MCF 10A (cell line): ENCODE data around the gene TMEM229B. TPM values are rescaled to one million over a fixed set of nuclear protein-coding genes. Genes with fewer than 3 reads are reported as not detected.

Experiments
- BruUV-seq: library from RNA; stranded (reverse); fragments of 400-500 nt; replicated peaks from 2 replicates; lab custom pipeline; 2021; lab: Mats Ljungman, UMichigan
- CTCF ChIA-PET: fragments of 300-600 bp; sonication (Branson Sonifier 250); formaldehyde crosslinking; extraction: SDS; loops from one replicate; lab custom pipeline; 2021; ENCODE audit warnings: antibody characterized with exemption, inconsistent platforms; lab: Yijun Ruan, JAX
- POLR2A ChIA-PET: fragments of 300-600, 350-650 bp; sonication (Branson Sonifier 250); formaldehyde crosslinking; extraction: SDS; loops from one replicate; lab custom pipeline; 2020; ENCODE audit warnings: antibody characterized with exemption, inconsistent platforms; lab: Yijun Ruan, JAX
- DNase-seq: peaks from one replicate; pipeline ENCODE4 v3.0.0-alpha.2; 2018; ENCODE audit not compliant: unreplicated experiment
- H3K27ac Mint-ChIP-seq: one replicate; pipeline ENCODE4 v1.8.0; 2022; ENCODE audit warnings: mild to moderate bottlenecking, low read depth, mixed read lengths; ENCODE audit not compliant: unreplicated experiment
- H3K27me3 Mint-ChIP-seq: one replicate; pipeline ENCODE4 v1.8.0; 2022; ENCODE audit warnings: mixed read lengths; ENCODE audit not compliant: insufficient read depth, unreplicated experiment
- H3K36me3 Mint-ChIP-seq: one replicate; pipeline ENCODE4 v1.8.0; 2022; ENCODE audit warnings: mild to moderate bottlenecking, moderate library complexity, mixed read lengths; ENCODE audit not compliant: insufficient read depth, unreplicated experiment
- H3K4me1 Mint-ChIP-seq: one replicate; pipeline ENCODE4 v1.8.0; 2022; ENCODE audit warnings: mixed read lengths; ENCODE audit not compliant: insufficient read depth, unreplicated experiment
- H3K4me3 Mint-ChIP-seq: one replicate; pipeline ENCODE4 v1.8.0; 2022; ENCODE audit warnings: mild to moderate bottlenecking, moderate library complexity, mixed read lengths; ENCODE audit not compliant: unreplicated experiment
- H3K9me3 Mint-ChIP-seq: one replicate; pipeline ENCODE4 v1.8.0; 2022; ENCODE audit warnings: mixed read lengths; ENCODE audit not compliant: unreplicated experiment
- CTCF ChIP-seq: fragments of 200-600 bp; IDR thresholded peaks from one replicate; pipeline ENCODE4 v1.8.0; 2022; ENCODE audit warnings: antibody characterized with exemption, mild to moderate bottlenecking; ENCODE audit not compliant: unreplicated experiment
- intact Hi-C: fragments of 100-400 bp; cut with micrococcal nuclease; formaldehyde crosslinking; loops from 2 replicates; pipeline ENCODE4 v1.14.1; 2022
- total RNA-seq: library from RNA; stranded (reverse); gene quantifications from 2 replicates; pipeline ENCODE4 v1.2.3, GENCODE V29; 2022

The TMEM229B gene
- total RNA-seq, 1 experiment from 2014 or later = 0.37 TPM

GRCh38 chr14:67514203-67514607 is 25.7 kb upstream of the TMEM229B start:
- ChIA-PET POLR2A (interaction anchor here (1.2 kb wide), 2 partner anchors 11 to 19 kb away, joined by 3 to 4 read pairs; partner anchors contain the start of gene PLEKHH1), CTCF (interaction anchor here (1.0 to 7.6 kb wide), 4 partner anchors 12 to 70 kb away, joined by 3 to 63 read pairs (median 4); no protein-coding TSS in a partner anchor)
- no peak overlapping the region for H3K27ac Mint-ChIP-seq
- H3K36me3 Mint-ChIP-seq = peaks cover 7% of the 10 kb centered on the region
- H3K27me3 Mint-ChIP-seq = peaks cover 23% of the 10 kb centered on the region
- H3K4me1 Mint-ChIP-seq = no peaks in the 10 kb centered on the region
- TF ChIP-seq CTCF = no peak
- intact Hi-C loops = no loop called here
- H3K4me3 Mint-ChIP-seq = peak overlapping the region; percentile 76
- no TSS peak for BruUV-seq
- no peak for DNase-seq
- H3K9me3 Mint-ChIP-seq = no peaks in the 10 kb centered on the region

GRCh38 chr14:67513631-67514108 is 25.1 kb upstream of the TMEM229B start:
- BruUV-seq = no TSS peak
- DNase-seq = no peak
- ChIA-PET CTCF (interaction anchor here (0.6 to 7.6 kb wide), 6 partner anchors 13 to 113 kb away, joined by 3 to 63 read pairs (median 4); partner anchors contain the start of gene PLEKHH1), POLR2A (interaction anchor here (0.7 to 1.2 kb wide), 3 partner anchors 11 to 152 kb away, joined by 3 to 4 read pairs (median 3); partner anchors contain the start of gene PLEKHH1)
- peak overlapping the region; percentile 76 for H3K4me3 Mint-ChIP-seq
- peaks cover 7% of the 10 kb centered on the region for H3K36me3 Mint-ChIP-seq
- no peak for TF ChIP-seq CTCF
- H3K27ac Mint-ChIP-seq = no peak overlapping the region
- intact Hi-C loops = no loop called here
- H3K9me3 Mint-ChIP-seq = no peaks in the 10 kb centered on the region
- no peaks in the 10 kb centered on the region for H3K4me1 Mint-ChIP-seq
- H3K27me3 Mint-ChIP-seq = peaks cover 17% of the 10 kb centered on the region

GRCh38 chr14:67512463-67513310 is 24.2 kb upstream of the TMEM229B start:
- Mint-ChIP-seq H3K9me3 (no peaks in the 10 kb centered on the region), H3K4me1 (no peaks in the 10 kb centered on the region), H3K36me3 (peaks cover 7% of the 10 kb centered on the region), H3K27ac (no peak overlapping the region), H3K4me3 (no peak overlapping the region), H3K27me3 (peaks cover 12% of the 10 kb centered on the region)
- no peak for TF ChIP-seq CTCF
- no peak for DNase-seq
- ChIA-PET CTCF (interaction anchor here (0.6 to 7.6 kb wide), 8 partner anchors 14 to 192 kb away, joined by 3 to 63 read pairs (median 4); partner anchors contain the start of gene PLEKHH1), POLR2A (interaction anchor here (0.7 to 1.0 kb wide), 5 partner anchors 12 to 208 kb away, joined by 3 to 4 read pairs (median 3); partner anchors contain the start of gene PIGH)
- BruUV-seq = no TSS peak
- intact Hi-C loops = no loop called here

- Mint-ChIP-seq H3K4me1 (no peaks in the 10 kb centered on the region), H3K36me3 (peaks cover 7% of the 10 kb centered on the region), H3K27me3 (peaks cover 12% of the 10 kb centered on the region), H3K4me3 (no peak overlapping the region), H3K9me3 (no peaks in the 10 kb centered on the region), H3K27ac (no peak overlapping the region)
- intact Hi-C loops = no loop called here
- no TSS peak for BruUV-seq
- no peak for DNase-seq
- no peak for TF ChIP-seq CTCF
- ChIA-PET POLR2A (no interaction called here), CTCF (interaction anchor here (0.6 to 5.0 kb wide), 3 partner anchors 16 to 393 kb away, joined by 3 to 42 read pairs (median 3); no protein-coding TSS in a partner anchor)
Measured at GRCh38 chr14:67510836-67511235, 22.3 kb upstream of the TMEM229B start.
